ENCODE results near the gene SLC10A3. TPM values are rescaled to one million over a fixed set of nuclear protein-coding genes. Genes with fewer than 3 reads are reported as not detected.

Gene SLC10A3
- total RNA-seq, 1 donor from 2014 or later = 7.8 TPM

GRCh38 chrX:154468217-154468616, 22.2 kb downstream of the SLC10A3 start:
- H3K4me1 Mint-ChIP-seq = no peaks in the 10 kb centered on the region
- H3K36me3 Mint-ChIP-seq (ENCODE audit: low read depth) = peaks cover under 1% of the 10 kb centered on the region
- no peak overlapping the region for H3K4me3 Mint-ChIP-seq
- H3K9me3 Mint-ChIP-seq = no peaks in the 10 kb centered on the region
- TF ChIP-seq, protein P1, sequence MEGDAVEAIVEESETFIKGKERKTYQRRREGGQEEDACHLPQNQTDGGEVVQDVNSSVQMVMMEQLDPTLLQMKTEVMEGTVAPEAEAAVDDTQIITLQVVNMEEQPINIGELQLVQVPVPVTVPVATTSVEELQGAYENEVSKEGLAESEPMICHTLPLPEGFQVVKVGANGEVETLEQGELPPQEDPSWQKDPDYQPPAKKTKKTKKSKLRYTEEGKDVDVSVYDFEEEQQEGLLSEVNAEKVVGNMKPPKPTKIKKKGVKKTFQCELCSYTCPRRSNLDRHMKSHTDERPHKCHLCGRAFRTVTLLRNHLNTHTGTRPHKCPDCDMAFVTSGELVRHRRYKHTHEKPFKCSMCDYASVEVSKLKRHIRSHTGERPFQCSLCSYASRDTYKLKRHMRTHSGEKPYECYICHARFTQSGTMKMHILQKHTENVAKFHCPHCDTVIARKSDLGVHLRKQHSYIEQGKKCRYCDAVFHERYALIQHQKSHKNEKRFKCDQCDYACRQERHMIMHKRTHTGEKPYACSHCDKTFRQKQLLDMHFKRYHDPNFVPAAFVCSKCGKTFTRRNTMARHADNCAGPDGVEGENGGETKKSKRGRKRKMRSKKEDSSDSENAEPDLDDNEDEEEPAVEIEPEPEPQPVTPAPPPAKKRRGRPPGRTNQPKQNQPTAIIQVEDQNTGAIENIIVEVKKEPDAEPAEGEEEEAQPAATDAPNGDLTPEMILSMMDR (conservative IDR thresholded peaks at IDR 0.05) = no peak
- no peaks in the 10 kb centered on the region for H3K27me3 Mint-ChIP-seq (ENCODE audit: low read depth)
- no peak for DNase-seq (ENCODE audit: low read depth, low spot score)
- H3K27ac Mint-ChIP-seq (ENCODE audit: unreplicated experiment) = no peak overlapping the region

GRCh38 chrX:154467556-154467955, 22.9 kb downstream of the SLC10A3 start:
- no peaks in the 10 kb centered on the region for H3K9me3 Mint-ChIP-seq
- no peak for DNase-seq (ENCODE audit: low read depth, low spot score)
- no peaks in the 10 kb centered on the region for H3K27me3 Mint-ChIP-seq (ENCODE audit: low read depth)
- H3K4me1 Mint-ChIP-seq = no peaks in the 10 kb centered on the region
- H3K36me3 Mint-ChIP-seq (ENCODE audit: low read depth) = no peaks in the 10 kb centered on the region
- H3K4me3 Mint-ChIP-seq = no peak overlapping the region
- no peak overlapping the region for H3K27ac Mint-ChIP-seq (ENCODE audit: unreplicated experiment)
- TF ChIP-seq, protein P1 (conservative IDR thresholded peaks at IDR 0.05) = no peak

DNA sequence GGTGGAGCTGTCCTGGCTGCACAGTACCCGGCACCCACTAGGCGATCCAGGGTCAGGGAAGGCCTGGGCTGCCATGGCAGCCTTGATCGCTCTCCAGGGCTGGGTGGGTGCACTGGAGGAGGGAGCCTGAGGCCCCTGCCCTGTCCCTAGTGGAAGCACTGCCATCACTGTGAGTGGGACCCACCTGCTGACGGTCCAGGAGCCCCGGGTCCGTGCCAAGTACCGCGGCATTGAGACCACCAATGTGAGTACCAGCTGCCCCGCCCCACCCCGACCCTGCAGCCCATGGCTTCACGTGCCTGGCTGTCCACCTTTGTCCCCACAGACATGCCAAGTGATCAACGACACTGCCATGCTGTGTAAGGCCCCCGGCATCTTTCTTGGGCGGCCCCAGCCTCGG, 23.5 kb downstream of the SLC10A3 start:
- no peaks in the 10 kb centered on the region for H3K36me3 Mint-ChIP-seq (ENCODE audit: low read depth)
- H3K4me3 Mint-ChIP-seq = no peak overlapping the region
- H3K27me3 Mint-ChIP-seq (ENCODE audit: low read depth) = no peaks in the 10 kb centered on the region
- H3K27ac Mint-ChIP-seq (ENCODE audit: unreplicated experiment) = no peak overlapping the region
- no peaks in the 10 kb centered on the region for H3K4me1 Mint-ChIP-seq
- TF ChIP-seq, protein P1 (conservative IDR thresholded peaks at IDR 0.05) = no peak
- DNase-seq (ENCODE audit: low read depth, low spot score) = no peak
- no peaks in the 10 kb centered on the region for H3K9me3 Mint-ChIP-seq

DNA sequence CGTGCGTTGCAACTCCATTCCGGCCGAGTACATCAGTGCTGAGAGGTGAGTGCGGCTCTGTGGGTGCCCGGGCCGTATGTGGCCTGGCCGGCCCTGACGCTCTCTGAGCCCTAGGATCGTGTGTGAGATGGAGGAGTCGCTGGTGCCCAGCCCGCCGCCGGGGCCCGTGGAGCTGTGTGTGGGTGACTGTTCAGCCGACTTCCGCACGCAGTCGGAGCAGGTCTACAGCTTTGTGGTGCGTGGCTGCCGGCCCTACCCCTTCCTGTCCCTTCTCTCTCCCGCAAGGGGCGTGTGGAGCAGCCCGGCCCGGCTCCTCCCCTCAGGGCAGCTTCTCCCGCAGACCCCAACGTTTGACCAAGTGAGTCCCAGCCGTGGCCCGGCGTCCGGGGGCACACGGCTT, 24.4 kb downstream of the SLC10A3 start:
- no peak overlapping the region for H3K27ac Mint-ChIP-seq (ENCODE audit: unreplicated experiment)
- H3K36me3 Mint-ChIP-seq (ENCODE audit: low read depth) = no peaks in the 10 kb centered on the region
- TF ChIP-seq, protein P1 (conservative IDR thresholded peaks at IDR 0.05) = no peak
- DNase-seq (ENCODE audit: low read depth, low spot score) = no peak
- no peaks in the 10 kb centered on the region for H3K9me3 Mint-ChIP-seq
- no peaks in the 10 kb centered on the region for H3K27me3 Mint-ChIP-seq (ENCODE audit: low read depth)
- H3K4me1 Mint-ChIP-seq = no peaks in the 10 kb centered on the region
- H3K4me3 Mint-ChIP-seq = no peak overlapping the region

DNA sequence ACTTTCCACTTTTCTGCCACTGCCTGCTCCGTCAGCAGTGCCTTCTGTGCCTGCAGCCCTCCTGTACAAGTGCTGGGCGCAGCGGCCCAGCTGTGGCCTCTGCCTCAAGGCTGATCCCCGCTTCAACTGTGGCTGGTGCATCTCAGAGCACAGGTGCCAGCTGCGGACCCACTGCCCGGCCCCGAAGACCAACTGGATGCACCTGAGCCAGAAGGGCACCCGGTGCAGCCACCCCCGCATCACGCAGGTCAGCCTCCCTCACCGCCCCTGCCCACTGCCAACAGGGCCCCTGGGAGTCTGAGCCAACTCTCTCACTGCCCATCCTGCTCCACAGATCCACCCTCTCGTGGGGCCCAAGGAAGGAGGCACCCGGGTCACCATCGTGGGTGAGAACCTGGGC, 24.8 kb downstream of the SLC10A3 start:
- H3K4me1 Mint-ChIP-seq = no peaks in the 10 kb centered on the region
- TF ChIP-seq, protein P1 (conservative IDR thresholded peaks at IDR 0.05) = no peak
- H3K27me3 Mint-ChIP-seq (ENCODE audit: low read depth) = no peaks in the 10 kb centered on the region
- H3K9me3 Mint-ChIP-seq = no peaks in the 10 kb centered on the region
- no peaks in the 10 kb centered on the region for H3K36me3 Mint-ChIP-seq (ENCODE audit: low read depth)
- no peak for DNase-seq (ENCODE audit: low read depth, low spot score)
- H3K4me3 Mint-ChIP-seq = no peak overlapping the region
- no peak overlapping the region for H3K27ac Mint-ChIP-seq (ENCODE audit: unreplicated experiment)

Measured in neural crest cell (in vitro differentiated cells).